GM08714 (cell line): ENCODE data around the gene IKZF2.
A peak's percentile ranks its signal among the peaks of the same experiment; 100 is the strongest.

Source experiments
- H3K4me3 ChIP-seq: fragments of 200-500 bp; sonication (Bioruptor generic); 2 replicates; pipeline ENCODE4 v1.5.1; 2014; ENCODE audit warnings: mild to moderate bottlenecking, low read length, inconsistent platforms
- ZNF274 ChIP-seq: IDR thresholded peaks from 2 replicates; pipeline ENCODE4 v1.6.1; 2012; ENCODE audit warnings: mild to moderate bottlenecking, low read depth, low read length

IKZF2 gene

DNA sequence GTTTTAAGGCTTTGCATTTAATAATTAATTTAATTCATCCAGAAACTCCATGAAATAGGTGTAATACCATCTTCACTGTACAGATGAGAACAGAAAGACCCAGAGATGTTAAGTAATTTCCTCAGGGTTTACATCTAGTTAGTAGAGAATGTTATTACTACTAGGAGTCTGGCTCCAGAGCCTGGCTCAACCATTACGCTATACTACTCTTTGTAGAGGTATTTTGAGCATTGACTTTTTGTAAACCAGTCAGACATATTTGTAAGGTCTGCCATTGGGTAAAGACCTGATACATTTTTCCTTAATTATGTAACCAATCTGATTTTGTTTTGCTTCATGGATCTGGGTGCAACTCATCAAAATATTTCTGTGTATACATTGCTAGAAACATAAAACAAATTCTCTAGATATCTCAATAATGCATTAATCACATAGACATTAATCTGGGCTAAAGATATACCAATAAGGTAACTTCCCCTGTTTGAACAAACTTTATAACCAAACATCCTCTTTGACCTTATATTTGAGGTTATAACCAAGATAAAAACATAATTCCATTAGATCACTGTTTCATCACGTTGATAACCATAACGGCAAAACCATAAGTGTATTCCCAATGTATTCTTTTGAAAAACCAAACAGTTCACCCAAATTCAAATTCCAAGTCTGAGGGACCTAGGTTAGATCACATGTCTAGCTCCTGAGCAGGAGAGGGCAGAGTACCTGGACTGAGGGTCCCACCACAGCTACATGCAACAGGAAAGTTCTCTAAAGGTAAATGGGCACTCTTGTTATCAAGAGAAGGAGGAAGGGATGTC is 135.0 kb downstream of the IKZF2 start:
- peak overlapping the region; percentile 100 for H3K4me3 ChIP-seq
- no peak for TF ChIP-seq ZNF274

DNA sequence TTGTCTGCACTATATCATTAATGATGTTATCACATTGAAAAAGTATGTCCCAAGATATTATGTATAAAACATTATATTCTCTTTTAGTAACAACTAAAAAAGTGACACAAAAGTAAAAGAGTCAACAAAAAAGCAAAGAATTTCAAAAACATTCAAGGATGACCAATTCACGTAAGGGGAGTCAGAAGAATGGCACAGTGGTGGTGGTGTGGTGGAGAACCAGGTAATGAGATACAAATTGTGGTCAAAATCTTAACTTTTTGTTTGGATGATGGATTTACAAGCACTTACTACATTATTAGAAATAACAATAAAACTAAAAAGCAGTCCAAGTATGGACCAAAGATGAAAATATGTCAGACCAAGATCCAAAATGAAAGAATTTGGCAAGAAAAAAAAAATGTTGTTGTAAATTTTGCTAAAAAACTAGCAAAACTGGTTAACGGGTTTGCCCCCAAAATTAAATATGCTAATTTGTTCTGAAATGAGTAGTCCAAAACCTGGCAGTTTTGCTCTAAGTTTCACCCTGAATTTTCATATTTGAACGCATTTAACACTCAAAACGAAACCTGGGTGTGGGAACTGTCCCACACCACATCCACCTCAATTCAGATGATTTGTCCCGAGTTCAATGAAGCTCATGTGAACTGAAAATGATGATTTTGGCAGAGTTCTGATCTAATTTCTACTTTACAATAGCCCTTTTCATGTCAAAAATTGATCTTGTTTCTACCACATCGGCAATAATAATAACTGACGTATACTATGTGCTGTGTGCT is 135.8 kb downstream of the IKZF2 start:
- peak overlapping the region; percentile 100; the same call in 1 of the 2 replicates for H3K4me3 ChIP-seq
- no peak for TF ChIP-seq ZNF274

GRCh38 chr2:213013979-213014378 is 137.4 kb downstream of the IKZF2 start:
- TF ChIP-seq ZNF274 = no peak
- H3K4me3 ChIP-seq = no peak overlapping the region

- TF ChIP-seq ZNF274 = no peak
- no peak overlapping the region for H3K4me3 ChIP-seq
These were observed 139.9 kb downstream of the IKZF2 start for GRCh38 chr2:213011505-213011904.

DNA sequence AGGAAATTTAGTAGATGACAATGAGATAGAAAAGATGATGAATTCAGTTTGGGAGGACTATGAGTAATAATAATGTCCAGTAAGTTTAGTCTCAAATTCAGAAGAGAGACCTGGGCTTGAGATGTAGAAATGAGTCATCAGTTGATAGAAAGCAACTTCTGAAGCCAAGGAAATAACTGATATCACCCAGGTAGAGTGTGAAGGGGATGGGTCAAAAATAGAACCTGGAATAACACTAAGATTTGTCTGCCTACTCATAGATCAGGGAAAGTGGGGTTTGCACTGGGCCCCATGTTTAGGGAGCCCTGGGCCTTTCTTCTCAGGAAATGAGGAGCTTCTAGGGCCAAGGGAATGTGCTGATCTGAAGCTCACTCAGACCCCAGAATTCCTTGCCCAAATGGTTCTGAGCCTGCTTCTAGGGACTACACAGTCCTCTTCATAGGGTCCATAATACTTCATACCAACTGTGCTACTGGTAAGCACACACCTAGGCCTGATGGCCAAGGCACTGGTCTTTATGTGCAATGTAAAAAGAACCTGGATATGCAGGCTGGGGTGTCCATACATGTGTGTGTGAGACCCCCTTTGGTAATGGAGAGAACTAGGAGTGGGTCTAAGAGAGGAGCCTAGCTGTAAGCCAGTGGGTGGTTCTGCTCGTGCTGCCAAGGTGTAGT is 141.2 kb downstream of the IKZF2 start:
- no peak for TF ChIP-seq ZNF274
- H3K4me3 ChIP-seq = no peak overlapping the region

GRCh38 chr2:213007290-213007838 is 144.0 kb downstream of the IKZF2 start:
- no peak for TF ChIP-seq ZNF274
- no peak overlapping the region for H3K4me3 ChIP-seq

GRCh38 chr2:213004197-213004821 is 147.1 kb downstream of the IKZF2 start:
- no peak overlapping the region for H3K4me3 ChIP-seq
- no peak for TF ChIP-seq ZNF274

DNA sequence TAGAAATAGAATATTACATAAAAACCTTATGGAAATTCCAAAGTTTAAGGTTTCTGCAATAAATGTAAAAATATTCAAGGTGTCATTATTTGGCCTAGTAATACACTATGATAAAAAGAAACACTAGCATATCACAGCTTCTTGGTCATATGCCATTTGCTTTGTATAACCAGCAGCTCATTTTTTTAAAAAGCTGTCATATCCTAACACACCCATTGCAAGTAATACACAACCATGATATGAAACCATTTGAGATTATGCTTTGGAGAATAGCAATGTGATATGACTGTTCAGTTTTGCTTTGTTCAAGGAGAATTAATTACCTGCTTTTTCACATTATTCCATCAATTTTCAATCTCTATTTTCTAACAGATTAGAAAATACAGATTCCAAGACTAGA is 149.0 kb downstream of the IKZF2 start:
- no peak for TF ChIP-seq ZNF274
- H3K4me3 ChIP-seq = no peak overlapping the region

DNA sequence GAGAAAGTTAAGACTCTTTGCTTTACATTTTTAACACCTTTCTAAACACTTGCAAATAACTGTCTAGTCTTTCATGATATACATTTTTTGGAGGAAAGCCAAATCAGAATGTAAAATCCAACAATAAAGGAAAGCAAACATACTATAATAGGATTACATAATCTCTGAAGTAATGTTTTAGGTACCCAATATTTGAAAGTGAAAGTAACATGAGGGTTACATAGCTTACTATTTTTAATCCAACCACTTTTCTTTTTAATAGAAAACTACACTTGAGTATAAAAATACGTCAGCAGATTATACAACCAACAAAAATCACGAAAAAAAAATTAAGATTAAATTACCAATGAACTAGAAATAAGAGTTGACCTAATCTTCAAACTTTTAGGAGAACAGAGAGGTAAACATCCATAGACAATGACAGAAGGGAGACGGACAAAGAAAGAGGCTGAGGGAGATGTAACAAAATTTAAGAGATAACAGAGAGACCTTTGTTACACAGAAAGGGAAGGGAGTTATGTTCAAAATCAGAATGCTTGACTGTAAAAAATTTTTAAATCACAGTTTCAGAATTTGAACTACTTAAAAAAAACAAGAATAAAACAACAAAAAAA is 150.0 kb downstream of the IKZF2 start:
- H3K4me3 ChIP-seq = no peak overlapping the region
- no peak for TF ChIP-seq ZNF274

GRCh38 chr2:212998626-212999359 is 152.6 kb downstream of the IKZF2 start:
- H3K4me3 ChIP-seq = no peak overlapping the region
- no peak for TF ChIP-seq ZNF274

DNA sequence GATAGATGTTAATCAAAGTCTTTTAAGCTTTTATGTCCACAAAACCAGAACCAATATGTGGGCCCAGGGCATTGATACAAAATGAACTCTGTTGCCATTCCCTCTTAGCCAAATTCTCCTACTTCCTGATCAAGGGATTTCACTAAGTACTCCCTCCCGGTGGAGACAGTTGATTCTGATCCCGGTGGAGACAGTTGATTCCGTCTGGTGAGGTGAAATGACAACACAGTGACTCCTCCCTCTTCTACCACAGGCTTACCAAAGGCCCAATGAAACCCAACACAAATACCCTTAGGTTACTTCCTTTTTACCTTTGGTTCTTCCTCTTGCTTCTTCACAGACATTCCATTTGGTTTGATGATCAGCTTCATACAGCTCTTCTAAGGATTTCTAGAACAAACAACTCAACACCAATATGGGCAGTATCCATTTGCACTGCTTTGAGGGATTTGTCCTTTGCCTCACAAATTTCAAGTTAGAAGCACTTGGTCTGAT is 153.8 kb downstream of the IKZF2 start:
- no peak for TF ChIP-seq ZNF274
- no peak overlapping the region for H3K4me3 ChIP-seq

DNA sequence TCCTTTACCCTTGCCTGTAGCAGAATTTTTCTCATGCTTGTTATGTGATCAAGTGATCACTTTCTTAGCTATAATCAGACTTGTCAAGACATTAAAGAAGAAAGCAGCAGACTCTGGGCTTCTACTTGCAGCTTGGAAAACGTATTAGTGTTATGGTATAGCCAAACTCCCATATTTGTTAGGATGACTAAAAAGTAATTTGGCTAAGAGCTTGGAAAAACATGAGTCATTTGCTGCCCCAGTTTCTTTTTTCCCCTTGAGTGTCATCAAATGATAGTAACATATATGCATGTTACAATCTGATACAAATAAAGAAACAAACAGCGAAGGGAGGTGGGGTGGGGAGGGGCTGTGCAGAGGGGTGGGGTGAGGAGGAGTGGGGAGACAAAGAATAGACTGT is 155.5 kb downstream of the IKZF2 start:
- H3K4me3 ChIP-seq = no peak overlapping the region
- TF ChIP-seq ZNF274 = no peak

DNA sequence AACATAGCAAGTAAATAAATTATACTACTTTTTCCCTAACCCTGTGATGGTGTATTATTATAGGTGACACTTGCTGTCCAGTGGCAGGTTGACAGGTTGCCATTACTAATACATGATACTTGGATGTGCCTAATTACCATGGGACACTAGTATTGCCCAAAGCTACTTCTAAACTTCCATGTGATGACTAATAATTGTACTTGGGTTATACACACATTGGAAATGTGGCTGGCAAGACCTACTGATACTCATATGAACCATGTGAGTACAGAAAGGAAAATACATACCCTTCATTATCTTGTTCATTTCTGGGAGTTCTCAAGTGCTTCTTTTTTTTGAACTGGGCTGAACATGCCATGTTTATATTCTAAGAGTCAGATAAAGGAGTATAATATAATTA is 156.4 kb downstream of the IKZF2 start:
- TF ChIP-seq ZNF274 = no peak

DNA sequence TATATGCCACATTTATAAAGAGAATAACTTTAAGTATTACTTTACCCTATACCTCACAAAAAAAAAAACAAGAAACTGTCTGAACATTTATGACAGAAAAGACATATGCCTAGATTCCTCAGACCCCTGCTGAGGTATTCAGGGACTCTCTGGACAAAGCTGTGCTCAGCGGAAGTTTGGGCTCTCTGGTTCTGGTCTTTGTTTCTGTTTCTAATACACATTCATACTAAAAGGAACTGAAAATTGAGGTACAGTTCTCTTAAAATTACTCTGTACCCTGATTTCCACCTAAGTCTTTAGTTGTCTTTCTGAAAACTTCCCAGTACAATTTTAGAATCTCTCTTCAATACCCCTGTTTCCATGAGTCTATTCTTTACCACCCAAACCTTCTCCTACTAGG is 160.3 kb downstream of the IKZF2 start:
- H3K4me3 ChIP-seq = no peak overlapping the region

More for the DNA sequence above, 156.4 kb downstream of the IKZF2 start:
- H3K4me3 ChIP-seq = no peak overlapping the region

More for the DNA sequence above, 160.3 kb downstream of the IKZF2 start:
- TF ChIP-seq ZNF274 = no peak
